Mesendoderm (in vitro differentiated cells): Measurements from ENCODE around the gene ADAM19.

Experiments
- DNase-seq: peaks from one replicate; pipeline ENCODE4 v3.0.0; 2013
- H2AK5ac ChIP-seq: 2 replicates; pipeline ENCODE4 v1.6.1; 2013; ENCODE audit warnings: low read length, inconsistent platforms
- H2BK120ac ChIP-seq: 2 replicates; pipeline ENCODE4 v1.6.1; 2013; ENCODE audit warnings: low read depth, mild to moderate bottlenecking, low read length, moderate library complexity, mixed read lengths
- H2BK15ac ChIP-seq: replicated peaks from 2 replicates; pipeline ENCODE4 v1.6.1; 2013; ENCODE audit warnings: low read depth, mild to moderate bottlenecking, moderate library complexity
- H2BK5ac ChIP-seq: 2 replicates; pipeline ENCODE4 v1.6.1; 2013; ENCODE audit warnings: low read length, inconsistent platforms
- H3K18ac ChIP-seq: 2 replicates; pipeline ENCODE4 v1.6.1; 2013; ENCODE audit warnings: mild to moderate bottlenecking, low read length, mixed read lengths
- H3K23ac ChIP-seq: one replicate; pipeline ENCODE4 v1.6.1; 2013; ENCODE audit warnings: low read length
- H3K27ac ChIP-seq: 2 replicates; pipeline ENCODE4 v1.5.1; 2013; ENCODE audit warnings: low read depth, mild to moderate bottlenecking, inconsistent platforms, low read length, moderate library complexity
- H3K27me3 ChIP-seq: 2 replicates; pipeline ENCODE4 v1.6.1; 2013; ENCODE audit warnings: low read length, control low read depth, mild to moderate bottlenecking, inconsistent platforms; ENCODE audit not compliant: insufficient read depth, poor library complexity
- H3K36me3 ChIP-seq: 2 replicates; pipeline ENCODE4 v1.6.1; 2013; ENCODE audit warnings: low read length, inconsistent platforms; ENCODE audit not compliant: control insufficient read depth, insufficient read depth
- H3K4ac ChIP-seq: one replicate; pipeline ENCODE4 v1.6.1; 2013; ENCODE audit warnings: low read depth, mild to moderate bottlenecking, low read length, moderate library complexity
- H3K4me1 ChIP-seq: 2 replicates; pipeline ENCODE4 v1.6.1; 2013; ENCODE audit warnings: low read depth, low read length, inconsistent platforms; ENCODE audit not compliant: control insufficient read depth
- H3K4me2 ChIP-seq: 2 replicates; pipeline ENCODE4 v1.6.1; 2013; ENCODE audit warnings: low read length
- H3K4me3 ChIP-seq: 2 replicates; pipeline ENCODE4 v1.5.1; 2013; ENCODE audit warnings: mild to moderate bottlenecking, low read length
- H3K56ac ChIP-seq: one replicate; pipeline ENCODE4 v1.6.1; 2013; ENCODE audit warnings: low read length
- H3K79me1 ChIP-seq: 2 replicates; pipeline ENCODE4 v1.6.1; 2013; ENCODE audit warnings: low read length, inconsistent platforms
- H3K79me2 ChIP-seq: 2 replicates; pipeline ENCODE4 v1.6.1; 2013; ENCODE audit warnings: mild to moderate bottlenecking, low read length; ENCODE audit not compliant: control insufficient read depth, insufficient read depth
- H3K9ac ChIP-seq: 2 replicates; pipeline ENCODE4 v1.6.1; 2013; ENCODE audit warnings: low read length, inconsistent platforms
- H4K5ac ChIP-seq: one replicate; pipeline ENCODE4 v1.6.1; 2013; ENCODE audit warnings: low read length
- H4K8ac ChIP-seq: one replicate; pipeline ENCODE4 v1.6.1; 2013; ENCODE audit warnings: low read depth, mild to moderate bottlenecking, control low read depth, low read length, moderate library complexity
- WGBS: extraction: QIAGEN DNeasy Blood & Tissue Kit; methylation state at CpG from one replicate; pipeline ENCODE4 v1.1.7; 2013; ENCODE audit warnings: low lambda C conversion rate, missing lambda C conversion rate; ENCODE audit not compliant: insufficient coverage; ENCODE audit errors: extremely low coverage; 5-methylcytosine and 5-hydroxymethylcytosine counted together

ADAM19 gene

GRCh38 chr5:157556615-157557418 is 18.8 kb downstream of the ADAM19 start:
- no peak overlapping the region for H3K4ac ChIP-seq
- H2AK5ac ChIP-seq: no peak overlapping the region
- H3K27me3 ChIP-seq: no peaks in the 10 kb centered on the region
- H3K4me1 ChIP-seq: peaks cover 10% of the 10 kb centered on the region
- WGBS: no CpG with 5 or more reads among the region's 8 CpGs
- no peak overlapping the region for H3K9ac ChIP-seq
- no peak for DNase-seq
- H2BK15ac ChIP-seq: no peak overlapping the region
- H3K18ac ChIP-seq: no peak overlapping the region
- H2BK5ac ChIP-seq: no peak overlapping the region
- H4K5ac ChIP-seq: no peak overlapping the region
- H2BK120ac ChIP-seq: no peak overlapping the region
- no peak overlapping the region for H3K27ac ChIP-seq
- peaks cover 29% of the 10 kb centered on the region for H3K79me1 ChIP-seq
- no peak overlapping the region for H3K56ac ChIP-seq
- no peak overlapping the region for H3K4me2 ChIP-seq
- H3K79me2 ChIP-seq: peaks cover 83% of the 10 kb centered on the region
- no peak overlapping the region for H3K23ac ChIP-seq
- H3K36me3 ChIP-seq: peaks cover 15% of the 10 kb centered on the region
- H4K8ac ChIP-seq: no peak overlapping the region
- H3K4me3 ChIP-seq: no peak overlapping the region

DNA sequence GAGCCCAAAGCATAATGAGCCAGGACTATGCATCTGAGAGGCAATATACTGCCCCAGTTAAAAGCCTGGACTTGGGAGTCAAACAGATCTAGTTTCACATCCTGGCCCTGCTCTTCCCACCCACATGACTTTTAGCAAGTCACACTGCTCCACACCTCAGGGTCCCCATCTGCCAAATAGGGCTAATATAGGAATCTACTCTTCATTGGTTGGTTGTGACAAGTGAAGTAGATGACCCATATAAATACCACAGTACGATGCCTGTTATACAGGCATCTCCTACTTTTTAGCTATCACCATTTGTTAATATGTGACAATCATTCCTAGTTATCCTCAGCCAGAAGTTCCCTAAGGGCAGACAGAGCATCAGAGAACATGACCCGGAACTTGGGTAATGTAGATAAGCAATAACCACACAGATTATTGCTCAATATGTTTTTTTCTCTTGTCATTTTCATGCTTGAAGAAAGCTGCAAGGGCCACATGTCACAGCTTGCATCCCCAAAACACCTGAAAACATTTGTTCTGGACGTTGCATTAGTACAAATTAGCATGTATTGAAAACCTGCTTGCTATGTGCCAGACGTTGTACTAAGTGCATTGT is 20.4 kb downstream of the ADAM19 start:
- Histone ChIP-seq H4K5ac (no peak overlapping the region), H4K8ac (no peak overlapping the region), H2BK15ac (no peak overlapping the region), H3K4me2 (no peak overlapping the region), H2BK5ac (no peak overlapping the region), H3K27me3 (no peaks in the 10 kb centered on the region), H3K36me3 (peaks cover 6% of the 10 kb centered on the region), H2BK120ac (no peak overlapping the region), H3K56ac (no peak overlapping the region), H3K79me2 (peaks cover 81% of the 10 kb centered on the region), H3K9ac (no peak overlapping the region), H3K4me3 (no peak overlapping the region), H3K4me1 (peaks cover 10% of the 10 kb centered on the region), H3K18ac (no peak overlapping the region), H3K4ac (no peak overlapping the region), H3K23ac (no peak overlapping the region), H3K79me1 (peaks cover 16% of the 10 kb centered on the region), H3K27ac (no peak overlapping the region), H2AK5ac (no peak overlapping the region)
- no CpG with 5 or more reads among the region's 4 CpGs for WGBS
- no peak for DNase-seq

- Histone ChIP-seq H4K5ac (no peak overlapping the region), H2BK5ac (no peak overlapping the region), H3K18ac (no peak overlapping the region), H4K8ac (no peak overlapping the region), H3K36me3 (peaks cover 6% of the 10 kb centered on the region), H3K4me2 (no peak overlapping the region), H2BK120ac (no peak overlapping the region), H3K4me1 (peaks cover 13% of the 10 kb centered on the region), H2AK5ac (no peak overlapping the region), H3K4me3 (no peak overlapping the region), H3K79me2 (peaks cover 84% of the 10 kb centered on the region), H3K9ac (no peak overlapping the region), H3K23ac (no peak overlapping the region), H2BK15ac (no peak overlapping the region), H3K27me3 (no peaks in the 10 kb centered on the region), H3K79me1 (peaks cover 17% of the 10 kb centered on the region), H3K27ac (no peak overlapping the region), H3K56ac (no peak overlapping the region), H3K4ac (no peak overlapping the region)
- WGBS: no CpG with 5 or more reads among the region's 10 CpGs
- no peak for DNase-seq
Observed at GRCh38 chr5:157554179-157555036, 21.2 kb downstream of the ADAM19 start.

GRCh38 chr5:157552650-157553049 is 22.9 kb downstream of the ADAM19 start:
- no peak overlapping the region for H3K23ac ChIP-seq
- H3K27ac ChIP-seq: no peak overlapping the region
- H3K9ac ChIP-seq: no peak overlapping the region
- no peak overlapping the region for H4K8ac ChIP-seq
- no peak overlapping the region for H3K4me3 ChIP-seq
- H3K18ac ChIP-seq: no peak overlapping the region
- no CpG with 5 or more reads among the region's 1 CpG for WGBS
- peaks cover 19% of the 10 kb centered on the region for H3K4me1 ChIP-seq
- H2AK5ac ChIP-seq: no peak overlapping the region
- no peak overlapping the region for H3K4ac ChIP-seq
- H3K36me3 ChIP-seq: peaks cover 6% of the 10 kb centered on the region
- H3K4me2 ChIP-seq: no peak overlapping the region
- no peak overlapping the region for H2BK15ac ChIP-seq
- DNase-seq: no peak
- H4K5ac ChIP-seq: no peak overlapping the region
- no peak overlapping the region for H2BK120ac ChIP-seq
- no peak overlapping the region for H3K56ac ChIP-seq
- H3K27me3 ChIP-seq: no peaks in the 10 kb centered on the region
- peaks cover 24% of the 10 kb centered on the region for H3K79me1 ChIP-seq
- H3K79me2 ChIP-seq: peaks cover 85% of the 10 kb centered on the region
- H2BK5ac ChIP-seq: no peak overlapping the region

- Histone ChIP-seq H3K4me3 (no peak overlapping the region), H3K4ac (no peak overlapping the region), H3K79me2 (peaks cover 88% of the 10 kb centered on the region), H3K36me3 (peaks cover 7% of the 10 kb centered on the region), H3K4me2 (no peak overlapping the region), H2BK5ac (no peak overlapping the region), H3K23ac (no peak overlapping the region), H3K18ac (no peak overlapping the region), H2AK5ac (no peak overlapping the region), H3K79me1 (peaks cover 27% of the 10 kb centered on the region), H3K9ac (no peak overlapping the region), H2BK120ac (no peak overlapping the region), H3K4me1 (peaks cover 37% of the 10 kb centered on the region), H3K27ac (no peak overlapping the region), H3K27me3 (no peaks in the 10 kb centered on the region), H4K5ac (no peak overlapping the region), H4K8ac (no peak overlapping the region), H2BK15ac (no peak overlapping the region), H3K56ac (no peak overlapping the region)
- WGBS: no CpG with 5 or more reads among the region's 4 CpGs
- no peak for DNase-seq
Observed at GRCh38 chr5:157550663-157551062, 24.9 kb downstream of the ADAM19 start.
